ACC112 (cell line): ENCODE results near the gene PTPRG.

Source experiments
- H2AFZ ChIP-seq: fragments of 200-600 bp; sonication (generic); one replicate; pipeline ENCODE4 v1.6.0; 2017; ENCODE audit warnings: antibody characterized with exemption, low read length; ENCODE audit not compliant: unreplicated experiment
- H3K27ac ChIP-seq: fragments of 200-600 bp; sonication (generic); 2 replicates; pipeline ENCODE4 v1.5.1; 2014; ENCODE audit warnings: low read depth, mild to moderate bottlenecking, antibody characterized with exemption, low read length, moderate library complexity
- H3K27me3 ChIP-seq: fragments of 200-600 bp; sonication (generic); 2 replicates; pipeline ENCODE4 v1.6.1; 2014; ENCODE audit warnings: mild to moderate bottlenecking, antibody characterized with exemption, low read length, moderate library complexity, mixed read lengths; ENCODE audit not compliant: insufficient read depth
- H3K36me3 ChIP-seq: fragments of 200-600 bp; sonication (generic); 2 replicates; pipeline ENCODE4 v1.6.1; 2016; ENCODE audit warnings: mild to moderate bottlenecking, antibody characterized with exemption, low read length, moderate library complexity, mixed read lengths; ENCODE audit not compliant: insufficient read depth
- H3K4me1 ChIP-seq: fragments of 200-600 bp; sonication (generic); one replicate; pipeline ENCODE4 v1.6.1; 2016; ENCODE audit warnings: low read length, mixed read lengths; ENCODE audit not compliant: insufficient read depth, unreplicated experiment, control insufficient read depth
- H3K4me3 ChIP-seq: fragments of 200-600 bp; sonication (generic); 2 replicates; pipeline ENCODE4 v1.5.1; 2014; ENCODE audit warnings: mild to moderate bottlenecking, low read depth, low read length
- H3K79me2 ChIP-seq: fragments of 200-600 bp; sonication (generic); one replicate; pipeline ENCODE4 v1.6.0; 2016; ENCODE audit warnings: low read length; ENCODE audit not compliant: control insufficient read depth, unreplicated experiment, insufficient read depth

The PTPRG gene

DNA sequence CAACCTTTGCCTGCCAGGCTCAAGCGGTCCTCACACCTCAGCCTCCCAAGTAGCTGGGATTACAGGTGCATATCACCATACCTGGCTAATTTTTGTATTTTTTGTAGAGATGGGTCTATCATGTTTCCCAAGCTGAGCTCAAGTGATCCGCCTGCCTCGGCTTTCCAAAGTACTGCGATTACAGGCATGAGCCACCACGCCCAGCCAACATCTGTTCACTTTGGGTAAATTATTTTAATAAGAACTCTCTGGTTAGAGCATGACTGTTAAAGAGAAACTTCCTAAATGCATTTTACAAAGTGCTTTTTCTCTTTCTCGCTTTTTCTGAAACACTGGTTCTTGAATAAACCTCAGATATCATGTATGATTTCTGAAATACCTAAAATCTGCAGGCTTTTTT lies 172.5 kb downstream of the PTPRG start:
- Histone ChIP-seq H3K4me1 (no peaks in the 10 kb centered on the region), H3K36me3 (no peaks in the 10 kb centered on the region), H3K27ac (no peak overlapping the region), H3K4me3 (no peak overlapping the region), H3K27me3 (no peaks in the 10 kb centered on the region), H2AFZ (no peak overlapping the region), H3K79me2 (peaks cover 10% of the 10 kb centered on the region)

DNA sequence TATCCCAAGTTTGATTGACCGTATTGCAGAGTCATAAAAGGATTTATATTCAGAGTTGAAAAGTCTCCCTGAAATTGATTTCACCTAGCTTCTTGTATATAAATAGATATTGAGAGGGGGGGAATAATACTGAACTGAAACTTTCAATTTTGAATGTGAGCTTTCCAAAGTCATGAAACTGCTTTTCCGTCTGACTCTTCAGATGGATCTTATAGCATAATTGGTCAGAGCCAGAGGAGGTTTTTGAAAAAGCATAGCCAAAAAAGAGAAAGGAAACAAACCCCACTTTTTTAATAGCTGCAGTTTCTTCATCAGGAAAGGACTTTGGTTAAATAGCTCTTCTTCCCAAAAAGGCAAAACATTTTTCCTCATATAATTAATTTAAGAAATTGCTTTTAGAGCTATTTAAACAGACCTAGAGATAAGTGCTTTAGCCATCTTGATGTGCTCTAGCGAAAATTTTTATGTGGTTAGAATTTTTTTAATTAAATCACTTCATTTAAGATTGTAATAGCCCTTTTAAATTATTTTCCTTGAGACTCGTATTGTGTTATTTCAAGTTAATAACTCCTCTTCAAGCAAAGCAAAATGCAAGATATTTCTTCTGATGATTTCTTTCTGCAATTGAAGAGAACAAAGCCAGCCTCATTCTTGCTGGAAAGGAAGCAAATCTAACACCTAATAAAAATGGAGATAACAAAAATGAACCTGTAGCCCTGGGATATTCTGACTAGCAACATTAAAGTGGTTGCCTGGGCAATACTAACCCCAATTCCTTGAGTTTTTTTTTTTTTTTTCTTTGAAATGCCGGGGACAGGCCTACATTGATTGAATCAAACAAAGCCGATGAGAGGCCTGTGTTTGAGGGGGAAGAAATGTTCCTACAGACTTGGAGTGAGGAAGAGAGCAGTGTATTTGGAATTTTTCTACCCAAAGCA lies 173.6 kb downstream of the PTPRG start:
- H3K36me3 ChIP-seq = no peaks in the 10 kb centered on the region
- H3K27me3 ChIP-seq = no peaks in the 10 kb centered on the region
- peaks cover 12% of the 10 kb centered on the region for H3K79me2 ChIP-seq
- no peaks in the 10 kb centered on the region for H3K4me1 ChIP-seq
- no peak overlapping the region for H3K27ac ChIP-seq
- no peak overlapping the region for H2AFZ ChIP-seq
- H3K4me3 ChIP-seq = no peak overlapping the region

DNA sequence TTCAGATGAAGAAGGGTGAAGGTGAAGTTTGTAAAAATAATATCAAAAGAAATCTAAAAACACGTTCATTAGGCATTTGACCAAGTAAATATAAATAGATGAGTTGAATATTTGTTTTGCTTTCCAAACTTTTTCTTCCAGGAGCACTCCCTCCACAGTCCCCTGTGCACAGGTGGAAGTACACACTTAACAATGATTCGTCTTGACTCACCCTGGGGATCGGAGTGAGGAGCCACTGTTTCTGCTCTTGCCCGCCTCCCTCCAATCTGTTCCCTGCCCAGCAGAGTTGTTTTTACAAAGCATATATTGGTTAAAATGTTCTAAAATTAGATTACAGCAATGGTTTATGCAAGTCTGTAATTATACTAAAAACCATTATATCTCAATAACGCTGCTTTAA lies 175.1 kb downstream of the PTPRG start:
- H3K27me3 ChIP-seq = no peaks in the 10 kb centered on the region
- H3K79me2 ChIP-seq = peaks cover 12% of the 10 kb centered on the region
- H3K4me1 ChIP-seq = no peaks in the 10 kb centered on the region
- H3K36me3 ChIP-seq = no peaks in the 10 kb centered on the region
- no peak overlapping the region for H2AFZ ChIP-seq
- no peak overlapping the region for H3K27ac ChIP-seq
- no peak overlapping the region for H3K4me3 ChIP-seq

DNA sequence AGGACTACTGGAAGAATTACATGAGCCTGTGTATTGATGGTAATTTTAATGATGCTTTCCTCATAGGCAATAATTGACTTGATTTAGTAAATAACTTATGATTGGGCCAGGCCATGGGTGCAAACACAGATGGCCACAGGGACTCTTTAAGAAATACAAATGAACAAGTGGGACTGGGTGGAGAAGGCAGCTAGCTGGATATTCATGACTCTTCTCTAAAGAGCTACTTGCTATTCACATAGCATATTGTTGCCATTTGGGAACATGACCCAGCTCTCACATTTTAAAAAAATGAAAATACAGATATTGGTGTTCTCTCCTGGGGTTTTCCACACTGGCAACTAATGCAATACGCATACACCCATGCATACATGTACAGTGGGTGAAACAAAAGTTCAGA lies 178.3 kb downstream of the PTPRG start:
- Histone ChIP-seq H3K79me2 (peaks cover 10% of the 10 kb centered on the region), H2AFZ (no peak overlapping the region), H3K27me3 (no peaks in the 10 kb centered on the region), H3K27ac (no peak overlapping the region), H3K36me3 (no peaks in the 10 kb centered on the region), H3K4me3 (no peak overlapping the region), H3K4me1 (no peaks in the 10 kb centered on the region)

DNA sequence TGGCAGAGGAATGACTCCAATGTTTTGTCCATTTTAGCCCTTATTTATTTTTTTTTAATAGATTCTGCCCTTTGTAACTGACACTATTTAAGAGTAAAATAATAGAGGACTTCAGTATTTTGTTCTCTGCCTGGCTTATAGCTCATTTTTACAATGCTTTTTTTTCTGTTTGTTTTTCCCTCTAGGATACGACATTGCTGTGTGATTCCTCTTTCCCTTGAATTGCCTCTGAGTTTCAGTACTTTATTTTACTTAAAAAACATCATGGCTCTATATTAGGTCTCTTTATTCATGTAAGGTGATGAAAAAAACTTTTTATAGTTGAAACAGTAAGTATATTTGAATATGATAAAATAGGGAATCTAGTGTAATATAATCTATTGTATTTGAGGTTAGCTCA lies 179.1 kb downstream of the PTPRG start:
- Histone ChIP-seq H3K27me3 (no peaks in the 10 kb centered on the region), H3K4me1 (no peaks in the 10 kb centered on the region), H3K79me2 (peaks cover 10% of the 10 kb centered on the region), H3K27ac (no peak overlapping the region), H3K36me3 (no peaks in the 10 kb centered on the region), H2AFZ (no peak overlapping the region), H3K4me3 (no peak overlapping the region)

DNA sequence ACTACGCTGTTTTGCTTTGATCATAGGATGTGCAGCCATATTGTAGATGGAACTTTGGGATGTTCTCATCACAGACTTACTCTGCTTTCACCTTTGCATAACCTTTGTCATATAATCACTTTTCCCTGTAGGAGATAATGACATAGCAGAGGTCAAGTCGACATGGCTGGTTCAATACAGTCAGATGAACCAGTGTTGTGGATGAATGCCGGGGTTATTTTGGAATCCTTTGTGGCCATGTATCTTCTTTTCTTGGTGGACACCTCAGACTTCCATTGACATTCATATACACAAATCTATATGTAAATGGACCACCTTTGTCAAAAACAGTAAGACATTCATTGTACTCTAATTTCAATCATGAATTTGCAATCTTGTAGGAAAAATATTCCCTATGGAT lies 180.2 kb downstream of the PTPRG start:
- Histone ChIP-seq H3K27me3 (no peaks in the 10 kb centered on the region), H3K4me3 (no peak overlapping the region), H2AFZ (no peak overlapping the region), H3K36me3 (no peaks in the 10 kb centered on the region), H3K79me2 (peaks cover 10% of the 10 kb centered on the region), H3K27ac (no peak overlapping the region), H3K4me1 (no peaks in the 10 kb centered on the region)

DNA sequence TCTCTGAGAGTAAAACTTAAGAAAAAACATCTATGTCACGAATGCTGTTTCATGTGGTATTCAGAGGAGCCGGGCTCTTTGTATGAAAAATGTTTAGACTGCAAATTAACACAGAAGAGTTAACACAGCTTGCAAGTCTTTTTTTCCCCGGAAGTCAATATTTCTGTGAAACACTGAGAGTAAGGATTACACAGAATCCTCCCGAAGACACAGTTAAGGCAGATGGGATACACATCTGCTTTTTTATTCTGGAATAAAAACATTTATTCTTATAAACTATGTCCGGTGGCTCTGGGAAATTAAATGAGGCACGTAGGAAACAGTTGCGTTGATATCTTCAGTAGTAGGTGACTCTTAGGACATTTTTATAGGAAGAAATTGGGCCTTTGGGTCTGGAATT lies 180.6 kb downstream of the PTPRG start:
- Histone ChIP-seq H3K27ac (no peak overlapping the region), H3K4me3 (no peak overlapping the region), H3K27me3 (no peaks in the 10 kb centered on the region), H3K4me1 (no peaks in the 10 kb centered on the region), H3K36me3 (no peaks in the 10 kb centered on the region), H2AFZ (no peak overlapping the region), H3K79me2 (peaks cover 9% of the 10 kb centered on the region)

DNA sequence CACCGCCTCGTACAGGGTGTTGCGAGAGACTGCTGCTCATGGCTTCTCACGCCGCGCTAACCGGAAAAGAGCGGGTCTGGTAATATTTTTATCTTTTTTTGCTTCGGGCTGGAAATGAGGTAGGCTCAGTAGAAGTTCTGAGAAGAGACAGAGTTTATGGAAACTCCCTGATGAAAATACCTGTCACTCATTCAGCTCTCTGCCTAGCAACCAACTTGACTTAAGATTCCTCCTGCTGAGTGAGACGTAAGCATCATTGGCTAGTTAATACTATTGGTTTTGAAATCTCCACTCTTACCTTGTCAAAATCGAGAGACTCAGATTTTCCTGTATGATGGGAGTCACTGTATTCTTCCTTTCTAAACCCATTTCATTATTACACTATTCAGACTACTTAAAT lies 181.7 kb downstream of the PTPRG start:
- Histone ChIP-seq H3K27ac (no peak overlapping the region), H3K4me3 (no peak overlapping the region), H3K79me2 (peaks cover 5% of the 10 kb centered on the region), H3K4me1 (no peaks in the 10 kb centered on the region), H2AFZ (no peak overlapping the region), H3K36me3 (no peaks in the 10 kb centered on the region), H3K27me3 (no peaks in the 10 kb centered on the region)

DNA sequence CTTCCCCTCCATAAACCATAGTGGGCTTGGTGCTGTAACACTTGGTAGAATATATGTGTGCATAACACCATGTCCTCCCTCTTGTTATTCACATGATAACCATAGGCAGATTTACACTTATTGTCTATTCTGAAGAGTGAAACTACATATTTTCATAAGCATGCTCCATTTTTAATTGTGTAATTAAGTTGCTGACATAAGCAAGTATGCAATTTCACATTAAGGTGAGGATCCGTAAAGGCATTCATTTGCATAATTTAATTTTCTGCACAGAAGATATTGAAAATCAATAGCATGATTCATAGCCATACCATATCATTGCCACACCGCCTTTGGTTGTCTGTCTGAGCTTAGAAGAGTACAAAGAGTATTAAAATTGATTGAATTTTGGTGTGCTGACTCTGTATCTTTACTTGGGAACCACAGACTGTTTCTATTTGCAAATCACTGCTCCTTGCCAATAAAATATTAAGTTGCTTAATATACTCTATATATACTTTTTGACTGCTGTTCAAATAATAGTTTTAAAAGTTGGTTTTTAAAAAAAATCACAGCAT lies 182.4 kb downstream of the PTPRG start:
- Histone ChIP-seq H3K79me2 (peaks cover 5% of the 10 kb centered on the region), H3K27ac (no peak overlapping the region), H2AFZ (no peak overlapping the region), H3K4me3 (no peak overlapping the region), H3K4me1 (no peaks in the 10 kb centered on the region), H3K36me3 (no peaks in the 10 kb centered on the region), H3K27me3 (no peaks in the 10 kb centered on the region)

DNA sequence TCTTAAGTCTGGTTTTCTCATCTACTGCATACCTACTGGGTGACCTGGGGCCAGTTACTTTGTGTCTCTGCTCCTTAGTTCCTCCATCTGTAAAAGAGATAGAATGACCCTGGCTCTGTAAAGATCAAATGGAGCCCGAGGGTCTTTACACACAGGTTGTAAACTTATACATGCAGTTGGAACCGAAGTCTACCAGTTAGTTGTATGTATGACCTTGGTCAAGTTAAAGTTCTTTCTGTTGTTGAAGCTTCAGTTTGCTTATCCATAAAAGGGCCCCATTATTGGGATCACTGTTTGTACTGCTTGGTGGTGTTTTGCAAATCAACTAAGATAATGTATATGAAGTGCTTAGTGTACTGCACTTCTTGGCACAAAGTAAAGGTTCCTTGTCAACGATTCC lies 186.9 kb downstream of the PTPRG start:
- no peak overlapping the region for H3K27ac ChIP-seq
- H3K27me3 ChIP-seq = no peaks in the 10 kb centered on the region
- peaks cover 2% of the 10 kb centered on the region for H3K79me2 ChIP-seq
- H2AFZ ChIP-seq = no peak overlapping the region
- H3K36me3 ChIP-seq = no peaks in the 10 kb centered on the region
- H3K4me3 ChIP-seq = no peak overlapping the region
- H3K4me1 ChIP-seq = no peaks in the 10 kb centered on the region

DNA sequence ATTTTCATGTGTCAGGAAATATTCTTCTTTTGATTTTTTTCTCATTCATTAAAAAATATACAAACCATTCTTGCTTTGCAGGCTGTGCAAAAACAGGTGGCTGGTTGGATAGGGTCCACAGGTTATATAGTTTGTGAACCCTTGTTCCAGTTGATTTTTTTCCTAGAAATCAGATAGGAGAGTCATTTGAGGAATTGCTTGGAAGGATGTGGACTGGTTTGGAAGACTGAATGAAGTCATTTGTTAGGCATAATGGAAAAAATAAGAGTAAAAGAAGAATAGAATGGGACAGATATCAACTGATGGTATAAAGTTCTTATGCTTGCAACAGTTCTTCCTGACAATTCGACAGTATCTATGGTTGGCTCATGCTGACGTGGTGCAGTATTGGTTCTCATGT lies 189.4 kb downstream of the PTPRG start:
- Histone ChIP-seq H3K27ac (no peak overlapping the region), H2AFZ (no peak overlapping the region), H3K27me3 (no peaks in the 10 kb centered on the region), H3K4me3 (no peak overlapping the region), H3K4me1 (no peaks in the 10 kb centered on the region), H3K79me2 (peaks cover 2% of the 10 kb centered on the region), H3K36me3 (no peaks in the 10 kb centered on the region)
